NCI-H2029 (cell line): ENCODE data around the gene PRKD1.
"Not testable (repeated sequence)": the region's sequence is repeated elsewhere in the genome, so short reads cannot be mapped to it uniquely, and the experiment has no call there.

Experiments
- DNase-seq: peaks from one replicate; lab custom pipeline; 2025; lab: John Stamatoyannopoulos, UW

Gene PRKD1

GRCh38 chr14:29900609-29901350 lies 26.9 kb downstream of the PRKD1 start:
- DNase-seq, result no peak

GRCh38 chr14:29898470-29898869 lies 29.2 kb downstream of the PRKD1 start:
- peak; percentile 32 for DNase-seq

GRCh38 chr14:29897181-29897580 lies 30.5 kb downstream of the PRKD1 start:
- no peak for DNase-seq

- DNase-seq, result peak; percentile 68
Measured at GRCh38 chr14:29896354-29896821, 31.3 kb downstream of the PRKD1 start.

- DNase-seq, result peak; percentile 33
Measured at GRCh38 chr14:29895591-29896083, 32.0 kb downstream of the PRKD1 start.

- DNase-seq, result no peak
Measured at GRCh38 chr14:29893989-29894388, 33.7 kb downstream of the PRKD1 start.

GRCh38 chr14:29892327-29892726 lies 35.3 kb downstream of the PRKD1 start:
- DNase-seq, result peak; percentile 8

GRCh38 chr14:29885988-29886387 lies 41.7 kb downstream of the PRKD1 start:
- no peak for DNase-seq

GRCh38 chr14:29868000-29868399 lies 59.6 kb downstream of the PRKD1 start:
- DNase-seq, result no peak

GRCh38 chr14:29865299-29865698 lies 62.3 kb downstream of the PRKD1 start:
- DNase-seq, result peak; percentile 39

GRCh38 chr14:29861996-29862395 lies 65.7 kb downstream of the PRKD1 start:
- no peak for DNase-seq

GRCh38 chr14:29858299-29858698 lies 69.3 kb downstream of the PRKD1 start:
- no peak for DNase-seq

- DNase-seq, result no peak
Measured at GRCh38 chr14:29857551-29857950, 70.1 kb downstream of the PRKD1 start.

GRCh38 chr14:29856516-29856915 lies 71.1 kb downstream of the PRKD1 start:
- DNase-seq, result no peak

GRCh38 chr14:29853691-29854090 lies 74.0 kb downstream of the PRKD1 start:
- not testable (repeated sequence) for DNase-seq

GRCh38 chr14:29853272-29853671 lies 74.4 kb downstream of the PRKD1 start:
- no peak for DNase-seq

GRCh38 chr14:29851397-29851796 lies 76.2 kb downstream of the PRKD1 start:
- DNase-seq, result no peak

GRCh38 chr14:29847056-29847380 lies 80.6 kb downstream of the PRKD1 start:
- DNase-seq, result no peak

- peak; percentile 35 for DNase-seq
Measured at GRCh38 chr14:29846339-29847055, 81.2 kb downstream of the PRKD1 start.

GRCh38 chr14:29843981-29844380 lies 83.7 kb downstream of the PRKD1 start:
- no peak for DNase-seq

GRCh38 chr14:29842228-29842627 lies 85.4 kb downstream of the PRKD1 start:
- DNase-seq, result no peak

GRCh38 chr14:29840369-29840892 lies 87.2 kb downstream of the PRKD1 start:
- not testable (repeated sequence) for DNase-seq

- not testable (repeated sequence) for DNase-seq
Measured at GRCh38 chr14:29839691-29840090, 88.0 kb downstream of the PRKD1 start.
